Right lobe of liver (tissue), 6 donors: ENCODE measurements around the gene KCNE2. TPM values are rescaled to one million over a fixed set of nuclear protein-coding genes. Genes with fewer than 3 reads are reported as not detected.

Experiments
- ATAC-seq, 4 donors: fragments of 200-7000 bp; cut with Tn5 transposase; one replicate each; pipeline ENCODE4 v1.9.1; 2020; ENCODE audit warnings: mild to moderate bottlenecking in 4 of 4, moderate library complexity in 4 of 4
- DNase-seq, 3 donors: peaks; one replicate each; pipeline ENCODE4 v3.0.0-alpha.2; 2020
- H3K27ac ChIP-seq, 3 donors: fragments of 200-600 bp; one replicate each; pipeline ENCODE4 v1.8.0; 2022
- H3K27me3 ChIP-seq, 2 donors: fragments of 200-600 bp; one replicate each; pipeline ENCODE4 v1.8.0; 2022
- H3K36me3 ChIP-seq, 4 donors: fragments of 200-600 bp; sonication (generic) in 1 of 4; one replicate each; pipeline versions ENCODE4 v1.5.1 to v1.8.0; 2017 to 2022; ENCODE audit warnings: control low read depth in 1 of 4
- H3K4me1 ChIP-seq, 4 donors: fragments of 200-600 bp; sonication (generic) in 1 of 4; one replicate each; pipeline versions ENCODE4 v1.5.1 to v1.8.0; 2017 to 2022; ENCODE audit warnings: control low read depth in 1 of 4
- H3K4me3 ChIP-seq, 3 donors: fragments of 200-600 bp; one replicate each; pipeline ENCODE4 v1.8.0; 2022
- H3K9me3 ChIP-seq, 4 donors: fragments of 200-600 bp; sonication (generic) in 1 of 4; one replicate each; pipeline versions ENCODE4 v1.5.1 to v1.8.0; 2017 to 2022; ENCODE audit warnings: control low read depth in 1 of 4
- CTCF ChIP-seq, 4 donors: fragments of 200-600 bp in 3 of 4; fragments of 450-650 bp in 1 of 4; IDR thresholded peaks; one replicate each; pipeline versions ENCODE4 v1.5.1 to v1.8.0; 2016 to 2022; ENCODE audit warnings: antibody characterized with exemption in 4 of 4, mild to moderate bottlenecking in 2 of 4
- POLR2A ChIP-seq: fragments of 450-650 bp; IDR thresholded peaks from one replicate; pipeline ENCODE4 v1.6.1; 2017; ENCODE audit warnings: antibody characterized with exemption, mild to moderate bottlenecking
- WGBS: methylation state at CpG from one replicate; pipeline ENCODE4 v1.1.6; 2018; ENCODE audit warnings: low coverage, low lambda C conversion rate; ENCODE audit not compliant: insufficient coverage; ENCODE audit errors: missing lambda C conversion rate; 5-methylcytosine and 5-hydroxymethylcytosine counted together
- intact Hi-C, 2 donors: fragments of 100-400 bp; cut with DNase I; formaldehyde crosslinking; loops; one replicate each; pipeline versions ENCODE4 v1.11.2 to v1.14.1; 2022
- long read RNA-seq: library from polyadenylated mRNA; unstranded; transcript quantifications from one replicate; pipeline ENCODE4 v2.0.0, GENCODE V29; 2019
- total RNA-seq, 6 experiments: library from RNA; depleted of rRNA in 2 of 6; stranded (reverse); fragments of >200 nt in 2 of 6; fragmentation: NEBNext Ultra II Directional in 3 of 6; extraction: Animal tissue kit (Norgen Biotek cat#: 25700) in 3 of 6; gene quantifications; one replicate each; pipeline versions ENCODE4 v1.1.0 to v1.2.4, GENCODE V29; 2016 to 2023
- donor health status: DM: no; HTN: yes; CAD: no.
- donor health status: DM: no; HTN: no; CAD: no.
- donor health status: DM: no; HTN: no; CAD: no.
- donor health status: DM: no; HTN: yes; CAD: no.
- donor health status: DM: no; HTN: yes; CAD: no.

KCNE2 gene, protein sequence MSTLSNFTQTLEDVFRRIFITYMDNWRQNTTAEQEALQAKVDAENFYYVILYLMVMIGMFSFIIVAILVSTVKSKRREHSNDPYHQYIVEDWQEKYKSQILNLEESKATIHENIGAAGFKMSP
- total RNA-seq: not detected
- long read RNA-seq: 0 reads

- Histone ChIP-seq H3K27ac (no peak within 1 kb of the TSS), H3K4me3 (no peak within 1 kb of the TSS), H3K9me3 (no peaks in the 10 kb centered on the region), H3K4me1 (peaks cover 0 to 3% (median 0%) of the 10 kb centered on the region in 4 donors), H3K27me3 (no peaks in the 10 kb centered on the region), H3K36me3 (no peaks in the 10 kb centered on the region)
- intact Hi-C loops: no loop called here
- no peak for TF ChIP-seq POLR2A
- TF ChIP-seq CTCF (IDR thresholded peaks at IDR 0.05): no peak
- DNase-seq (peak in 1 of 3 donors; percentile 26), ATAC-seq (no peak)
- 80% methylated on average over 3 of the region's 3 CpGs for WGBS
Measured at GRCh38 chr21:34363733-34364132, at the start of gene KCNE2. KCNE2 (plus strand) TSS chr21:34364006; CDS start chr21:34370479, 6,473 bp downstream.

- Histone ChIP-seq H3K36me3 (no peaks in the 10 kb centered on the region), H3K27me3 (no peaks in the 10 kb centered on the region), H3K4me1 (no peaks in the 10 kb centered on the region), H3K27ac (no peak overlapping the region), H3K9me3 (no peaks in the 10 kb centered on the region), H3K4me3 (no peak overlapping the region)
- intact Hi-C loops: no loop called here
- DNase-seq: no peak
- 81% methylated on average over 3 of the region's 3 CpGs for WGBS
- TF ChIP-seq POLR2A: no peak
- no peak for TF ChIP-seq CTCF (IDR thresholded peaks at IDR 0.05)
- no peak for ATAC-seq
Measured at GRCh38 chr21:34319585-34319984, 44.2 kb upstream of the KCNE2 start.

GRCh38 chr21:34320011-34320410 lies 43.8 kb upstream of the KCNE2 start:
- no peaks in the 10 kb centered on the region for H3K9me3 ChIP-seq
- intact Hi-C loops: no loop called here
- H3K27ac ChIP-seq: no peak overlapping the region
- no peaks in the 10 kb centered on the region for H3K36me3 ChIP-seq
- DNase-seq: no peak
- no peak for ATAC-seq
- no peaks in the 10 kb centered on the region for H3K4me1 ChIP-seq
- H3K27me3 ChIP-seq: no peaks in the 10 kb centered on the region
- 77% methylated on average over 4 of the region's 4 CpGs for WGBS
- H3K4me3 ChIP-seq: no peak overlapping the region
- TF ChIP-seq CTCF (IDR thresholded peaks at IDR 0.05) (no peak), POLR2A (no peak)

- ATAC-seq (no peak), DNase-seq (no peak)
- Histone ChIP-seq H3K27me3 (no peaks in the 10 kb centered on the region), H3K36me3 (no peaks in the 10 kb centered on the region), H3K27ac (no peak overlapping the region), H3K4me3 (no peak overlapping the region), H3K4me1 (no peaks in the 10 kb centered on the region), H3K9me3 (no peaks in the 10 kb centered on the region)
- no peak for TF ChIP-seq CTCF (IDR thresholded peaks at IDR 0.05)
- TF ChIP-seq POLR2A: no peak
- WGBS: 92% methylated on average over 8 of the region's 8 CpGs
- intact Hi-C loops: no loop called here
Measured at GRCh38 chr21:34330055-34330454, 33.8 kb upstream of the KCNE2 start.

DNA sequence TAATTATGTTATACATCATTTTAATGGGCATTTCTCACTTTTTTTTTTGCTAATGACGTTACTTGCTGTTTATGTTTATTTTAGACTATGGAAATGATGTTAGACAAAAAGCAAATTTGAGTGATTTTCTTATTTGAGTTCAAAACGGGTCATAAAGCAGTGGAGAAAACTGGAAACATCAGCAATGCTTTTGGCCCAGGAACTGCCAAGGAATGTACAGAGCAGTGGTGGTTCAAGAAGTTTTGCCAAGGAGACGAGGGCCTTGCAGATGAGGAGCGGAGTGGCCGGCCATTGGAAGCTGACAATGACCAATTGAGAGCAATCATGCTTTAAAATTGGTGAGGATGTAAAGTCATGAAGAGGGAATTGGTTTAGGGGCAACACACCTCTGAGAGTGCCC lies 32.1 kb upstream of the KCNE2 start:
- no peaks in the 10 kb centered on the region for H3K36me3 ChIP-seq
- intact Hi-C loops: no loop called here
- no peaks in the 10 kb centered on the region for H3K4me1 ChIP-seq
- no peaks in the 10 kb centered on the region for H3K9me3 ChIP-seq
- no peak overlapping the region for H3K4me3 ChIP-seq
- DNase-seq: no peak
- H3K27me3 ChIP-seq: no peaks in the 10 kb centered on the region
- 54% methylated on average over 5 of the region's 5 CpGs for WGBS
- TF ChIP-seq CTCF (IDR thresholded peaks at IDR 0.05): no peak
- TF ChIP-seq POLR2A: no peak
- no peak overlapping the region for H3K27ac ChIP-seq
- no peak for ATAC-seq
